Activated CD4-positive, alpha-beta T cell treated with anti-CD3 and anti-CD28 coated beads, Interleukin-2, amount 10 ng/mL, durations not matched to agents 7 days and 5 days (primary cell): ENCODE data around the gene NUMBL. TPM values are rescaled to one million over a fixed set of nuclear protein-coding genes. Genes with fewer than 3 reads are reported as not detected.

ENCODE experiments used
- CTCF ChIA-PET: fragments of 350-600 bp; sonication (Branson Sonifier 250); formaldehyde crosslinking; loops from one replicate; lab custom pipeline; 2021; ENCODE audit warnings: antibody characterized with exemption; lab: Charles Lee
- POLR2A ChIA-PET: fragments of 350-600 bp; sonication (Branson Sonifier 250); formaldehyde crosslinking; loops from one replicate; lab custom pipeline; 2021; ENCODE audit warnings: antibody characterized with exemption; lab: Charles Lee
- DNase-seq: peaks from one replicate; pipeline ENCODE4 v3.0.0-alpha.2; 2020
- H3K27ac Mint-ChIP-seq: one replicate; pipeline ENCODE4 v1.8.0; 2021; ENCODE audit warnings: mild to moderate bottlenecking, moderate library complexity, mixed read lengths
- H3K27me3 Mint-ChIP-seq: one replicate; pipeline ENCODE4 v1.8.0; 2021; ENCODE audit warnings: mixed read lengths
- H3K36me3 Mint-ChIP-seq: one replicate; pipeline ENCODE4 v1.8.0; 2021; ENCODE audit warnings: low read depth, mixed read lengths
- H3K4me1 Mint-ChIP-seq: one replicate; pipeline ENCODE4 v1.8.0; 2021; ENCODE audit warnings: mixed read lengths
- H3K4me3 Mint-ChIP-seq: one replicate; pipeline ENCODE4 v1.8.0; 2021; ENCODE audit warnings: mild to moderate bottlenecking, moderate library complexity, mixed read lengths
- H3K9me3 Mint-ChIP-seq: one replicate; pipeline ENCODE4 v1.8.0; 2021; ENCODE audit warnings: mixed read lengths
- total RNA-seq, 2 experiments: library from RNA; stranded (reverse); gene quantifications; one replicate each; pipeline ENCODE4 v1.2.3, GENCODE V29; 2021

NUMBL gene
- total RNA-seq, 2 experiments from 2014 or later: 5.7 to 7.3 TPM

GRCh38 chr19:40683437-40683836, 7.0 kb downstream of the NUMBL start:
- CTCF ChIA-PET: interaction anchor here (1.2 to 1.6 kb wide), 2 partner anchors 21 to 136 kb away, joined by 3 read pairs; no protein-coding TSS in a partner anchor

GRCh38 chr19:40682431-40682964, 8.0 kb downstream of the NUMBL start:
- Mint-ChIP-seq H3K9me3 (no peaks in the 10 kb centered on the region), H3K4me1 (no peaks in the 10 kb centered on the region), H3K27me3 (no peaks in the 10 kb centered on the region), H3K36me3 (peaks cover 9% of the 10 kb centered on the region), H3K4me3 (no peak overlapping the region), H3K27ac (no peak overlapping the region)
- POLR2A ChIA-PET: no interaction called here
- CTCF ChIA-PET: interaction anchor here (0.5 to 1.6 kb wide), 5 partner anchors 20 to 483 kb away, joined by 3 read pairs; no protein-coding TSS in a partner anchor
- DNase-seq: no peak

More at GRCh38 chr19:40683437-40683836, 7.0 kb downstream of the NUMBL start:
- Mint-ChIP-seq H3K4me1 (no peaks in the 10 kb centered on the region), H3K27me3 (no peaks in the 10 kb centered on the region), H3K36me3 (peaks cover 6% of the 10 kb centered on the region), H3K9me3 (no peaks in the 10 kb centered on the region), H3K4me3 (no peak overlapping the region), H3K27ac (no peak overlapping the region)
- DNase-seq: no peak
- POLR2A ChIA-PET: no interaction called here

- no peak overlapping the region for H3K27ac Mint-ChIP-seq
- no peak overlapping the region for H3K4me3 Mint-ChIP-seq
- no peak for DNase-seq
- no peaks in the 10 kb centered on the region for H3K27me3 Mint-ChIP-seq
- peaks cover 9% of the 10 kb centered on the region for H3K36me3 Mint-ChIP-seq
- ChIA-PET CTCF (no interaction called here), POLR2A (no interaction called here)
- H3K9me3 Mint-ChIP-seq: no peaks in the 10 kb centered on the region
- no peaks in the 10 kb centered on the region for H3K4me1 Mint-ChIP-seq
Measured at GRCh38 chr19:40681039-40681438, 9.4 kb downstream of the NUMBL start.

GRCh38 chr19:40677156-40677555, 13.3 kb downstream of the NUMBL start:
- Mint-ChIP-seq H3K27ac (no peak overlapping the region), H3K36me3 (peaks cover 8% of the 10 kb centered on the region), H3K4me1 (peaks cover 1% of the 10 kb centered on the region), H3K27me3 (no peaks in the 10 kb centered on the region), H3K4me3 (no peak overlapping the region), H3K9me3 (no peaks in the 10 kb centered on the region)
- CTCF ChIA-PET: no interaction called here
- POLR2A ChIA-PET: no interaction called here
- no peak for DNase-seq

GRCh38 chr19:40674291-40674690, 16.2 kb downstream of the NUMBL start:
- peaks cover 1% of the 10 kb centered on the region for H3K4me1 Mint-ChIP-seq
- no peak for DNase-seq
- H3K4me3 Mint-ChIP-seq: peak overlapping the region; percentile 9
- no peaks in the 10 kb centered on the region for H3K9me3 Mint-ChIP-seq
- no peak overlapping the region for H3K27ac Mint-ChIP-seq
- CTCF ChIA-PET: interaction anchor here (0.7 to 1.2 kb wide), 2 partner anchors 57 to 104 kb away, joined by 3 to 4 read pairs; partner anchors contain the start of gene RAB4B
- H3K27me3 Mint-ChIP-seq: no peaks in the 10 kb centered on the region
- H3K36me3 Mint-ChIP-seq: peaks cover 16% of the 10 kb centered on the region
- POLR2A ChIA-PET: no interaction called here

GRCh38 chr19:40673397-40673796, 17.1 kb downstream of the NUMBL start:
- H3K9me3 Mint-ChIP-seq: peaks cover 3% of the 10 kb centered on the region
- peaks cover 20% of the 10 kb centered on the region for H3K36me3 Mint-ChIP-seq
- H3K27ac Mint-ChIP-seq: no peak overlapping the region
- H3K4me3 Mint-ChIP-seq: no peak overlapping the region
- no peaks in the 10 kb centered on the region for H3K27me3 Mint-ChIP-seq
- POLR2A ChIA-PET: no interaction called here
- H3K4me1 Mint-ChIP-seq: peaks cover 1% of the 10 kb centered on the region
- CTCF ChIA-PET: interaction anchor here (1.2 kb wide), 1 partner anchor 104 kb away, joined by 4 read pairs; the partner anchor contains the start of gene RAB4B
- DNase-seq: no peak

- DNase-seq: no peak
- Mint-ChIP-seq H3K27me3 (no peaks in the 10 kb centered on the region), H3K4me1 (peaks cover 1% of the 10 kb centered on the region), H3K27ac (no peak overlapping the region), H3K4me3 (no peak overlapping the region), H3K36me3 (peaks cover 21% of the 10 kb centered on the region), H3K9me3 (peaks cover 3% of the 10 kb centered on the region)
- ChIA-PET POLR2A (no interaction called here), CTCF (no interaction called here)
Measured at GRCh38 chr19:40672573-40673299, 17.7 kb downstream of the NUMBL start.

GRCh38 chr19:40672038-40672437, 18.4 kb downstream of the NUMBL start:
- H3K9me3 Mint-ChIP-seq: peaks cover 3% of the 10 kb centered on the region
- peaks cover 20% of the 10 kb centered on the region for H3K36me3 Mint-ChIP-seq
- ChIA-PET CTCF (interaction anchor here (1.4 kb wide), 1 partner anchor 134 kb away, joined by 3 read pairs; no protein-coding TSS in a partner anchor), POLR2A (no interaction called here)
- H3K4me1 Mint-ChIP-seq: peaks cover 1% of the 10 kb centered on the region
- no peak for DNase-seq
- H3K27ac Mint-ChIP-seq: no peak overlapping the region
- no peaks in the 10 kb centered on the region for H3K27me3 Mint-ChIP-seq
- H3K4me3 Mint-ChIP-seq: no peak overlapping the region

- peaks cover 22% of the 10 kb centered on the region for H3K36me3 Mint-ChIP-seq
- ChIA-PET CTCF (interaction anchor here (1.4 kb wide), 1 partner anchor 135 kb away, joined by 3 read pairs; no protein-coding TSS in a partner anchor), POLR2A (no interaction called here)
- no peaks in the 10 kb centered on the region for H3K27me3 Mint-ChIP-seq
- H3K27ac Mint-ChIP-seq: no peak overlapping the region
- peaks cover 3% of the 10 kb centered on the region for H3K9me3 Mint-ChIP-seq
- peaks cover 1% of the 10 kb centered on the region for H3K4me1 Mint-ChIP-seq
- no peak overlapping the region for H3K4me3 Mint-ChIP-seq
- no peak for DNase-seq
Measured at GRCh38 chr19:40671404-40671803, 19.0 kb downstream of the NUMBL start.

- ChIA-PET CTCF (no interaction called here), POLR2A (no interaction called here)
- Mint-ChIP-seq H3K27me3 (no peaks in the 10 kb centered on the region), H3K4me1 (no peaks in the 10 kb centered on the region), H3K9me3 (peaks cover 3% of the 10 kb centered on the region), H3K27ac (no peak overlapping the region), H3K36me3 (peaks cover 22% of the 10 kb centered on the region), H3K4me3 (no peak overlapping the region)
- DNase-seq: no peak
Measured at GRCh38 chr19:40668991-40669614, 21.3 kb downstream of the NUMBL start.

- Mint-ChIP-seq H3K27me3 (no peaks in the 10 kb centered on the region), H3K36me3 (peaks cover 22% of the 10 kb centered on the region), H3K9me3 (peaks cover 3% of the 10 kb centered on the region), H3K27ac (no peak overlapping the region), H3K4me3 (no peak overlapping the region), H3K4me1 (peaks cover 11% of the 10 kb centered on the region)
- ChIA-PET POLR2A (no interaction called here), CTCF (interaction anchor here (2.0 kb wide), 1 partner anchor 139 kb away, joined by 8 read pairs; no protein-coding TSS in a partner anchor)
- DNase-seq: no peak
Measured at GRCh38 chr19:40667602-40668001, 22.8 kb downstream of the NUMBL start.

GRCh38 chr19:40666803-40667438, 23.5 kb downstream of the NUMBL start:
- peaks cover 13% of the 10 kb centered on the region for H3K4me1 Mint-ChIP-seq
- ChIA-PET POLR2A (no interaction called here), CTCF (interaction anchor here (2.0 kb wide), 1 partner anchor 140 kb away, joined by 8 read pairs; no protein-coding TSS in a partner anchor)
- no peak overlapping the region for H3K4me3 Mint-ChIP-seq
- peaks cover 22% of the 10 kb centered on the region for H3K36me3 Mint-ChIP-seq
- H3K27me3 Mint-ChIP-seq: no peaks in the 10 kb centered on the region
- no peak for DNase-seq
- H3K27ac Mint-ChIP-seq: no peak overlapping the region
- H3K9me3 Mint-ChIP-seq: peaks cover 3% of the 10 kb centered on the region
